OCI-LY3 (cell line): ENCODE measurements around the gene CDH24.

Experiments used
- H2AFZ ChIP-seq: fragments of 200-600, 300-600 bp; shearing (Covaris generic); 2 replicates; pipeline ENCODE4 v1.6.0; 2014; ENCODE audit warnings: antibody characterized with exemption, low read depth, low read length
- H3K27ac ChIP-seq: fragments of 200-600, 300-600 bp; sonication (generic); 2 replicates; pipeline ENCODE4 v1.5.1; 2014; ENCODE audit warnings: mild to moderate bottlenecking, low read length, moderate library complexity, mixed read lengths
- H3K27me3 ChIP-seq: fragments of 200-600, 300-600 bp; sonication (generic); 2 replicates; pipeline ENCODE4 v1.6.1; 2014; ENCODE audit warnings: low read depth, low read length, mixed read lengths
- H3K36me3 ChIP-seq: fragments of 200-600, 300-600 bp; sonication (generic); replicated peaks from 2 replicates; pipeline ENCODE3; 2014; ENCODE audit warnings: low read depth, low read length, mixed read lengths
- H3K4me1 ChIP-seq: fragments of 300-600, 200-600 bp; sonication (generic); 2 replicates; pipeline ENCODE4 v1.6.1; 2014; ENCODE audit warnings: low read length, mixed read lengths
- H3K4me2 ChIP-seq: fragments of 200-600, 300-600 bp; sonication (generic); 2 replicates; pipeline ENCODE4 v1.6.1; 2014; ENCODE audit warnings: low read length, mixed read lengths
- H3K4me3 ChIP-seq: fragments of 300-600, 200-600 bp; sonication (generic); 2 replicates; pipeline ENCODE4 v1.5.1; 2014; ENCODE audit warnings: antibody characterized with exemption, mild to moderate bottlenecking, low read length, moderate library complexity
- H3K79me2 ChIP-seq: fragments of 300-600, 200-600 bp; shearing (Covaris generic); 2 replicates; pipeline ENCODE4 v1.6.1; 2014; ENCODE audit warnings: mild to moderate bottlenecking, low read length, mixed read lengths
- H3K9ac ChIP-seq: fragments of 300-600, 200-600 bp; shearing (Covaris generic); 2 replicates; pipeline ENCODE4 v1.6.0; 2014; ENCODE audit warnings: mild to moderate bottlenecking, low read length, moderate library complexity
- H3K9me3 ChIP-seq: fragments of 200-600, 300-600 bp; shearing (Covaris generic); 2 replicates; pipeline ENCODE4 v1.6.1; 2014; ENCODE audit warnings: low read length, mixed read lengths; ENCODE audit not compliant: insufficient read depth
- H4K20me1 ChIP-seq: fragments of 200-600, 300-600 bp; sonication (generic); 2 replicates; pipeline ENCODE4 v1.6.1; 2016; ENCODE audit warnings: low read length, mixed read lengths; ENCODE audit not compliant: insufficient read depth
- EZH2phosphoT487 ChIP-seq: fragments of 200-600 bp; shearing (Covaris generic); IDR thresholded peaks from 2 replicates; pipeline ENCODE4 v1.6.1; 2018; ENCODE audit warnings: antibody characterized with exemption, mixed run types, low read depth
- TF ChIP-seq, protein P1 (sequence below): fragments of 200-600, 300-600 bp; sonication (generic); IDR thresholded peaks from 2 replicates; pipeline ENCODE4 v1.5.1; 2014; ENCODE audit warnings: antibody characterized with exemption, low read length, low read depth

The CDH24 gene

DNA sequence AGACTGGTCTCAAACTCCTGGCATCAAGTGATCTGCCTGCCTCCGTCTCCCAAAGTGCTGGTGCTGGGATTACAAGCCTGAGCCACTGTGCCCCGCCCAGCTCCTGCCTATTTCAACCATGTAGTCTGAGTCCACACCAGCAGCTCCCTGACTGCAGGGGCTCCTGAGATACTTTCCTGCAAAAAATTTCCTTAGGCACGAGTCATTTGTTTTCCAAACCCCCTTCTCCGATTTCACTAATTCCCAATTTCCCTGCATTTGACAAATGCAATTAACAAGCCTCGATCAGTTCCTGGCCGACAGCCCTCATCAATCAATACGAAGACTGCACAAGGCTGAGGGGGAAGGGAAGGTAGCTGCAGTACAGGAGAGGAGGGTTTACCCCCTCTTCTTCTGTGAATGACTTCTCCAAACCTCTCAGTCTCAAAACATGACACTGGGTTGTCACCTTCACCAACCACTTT, 32.7 kb downstream of the CDH24 start:
- TF ChIP-seq EZH2phosphoT487, result no peak
- TF ChIP-seq, protein P1, sequence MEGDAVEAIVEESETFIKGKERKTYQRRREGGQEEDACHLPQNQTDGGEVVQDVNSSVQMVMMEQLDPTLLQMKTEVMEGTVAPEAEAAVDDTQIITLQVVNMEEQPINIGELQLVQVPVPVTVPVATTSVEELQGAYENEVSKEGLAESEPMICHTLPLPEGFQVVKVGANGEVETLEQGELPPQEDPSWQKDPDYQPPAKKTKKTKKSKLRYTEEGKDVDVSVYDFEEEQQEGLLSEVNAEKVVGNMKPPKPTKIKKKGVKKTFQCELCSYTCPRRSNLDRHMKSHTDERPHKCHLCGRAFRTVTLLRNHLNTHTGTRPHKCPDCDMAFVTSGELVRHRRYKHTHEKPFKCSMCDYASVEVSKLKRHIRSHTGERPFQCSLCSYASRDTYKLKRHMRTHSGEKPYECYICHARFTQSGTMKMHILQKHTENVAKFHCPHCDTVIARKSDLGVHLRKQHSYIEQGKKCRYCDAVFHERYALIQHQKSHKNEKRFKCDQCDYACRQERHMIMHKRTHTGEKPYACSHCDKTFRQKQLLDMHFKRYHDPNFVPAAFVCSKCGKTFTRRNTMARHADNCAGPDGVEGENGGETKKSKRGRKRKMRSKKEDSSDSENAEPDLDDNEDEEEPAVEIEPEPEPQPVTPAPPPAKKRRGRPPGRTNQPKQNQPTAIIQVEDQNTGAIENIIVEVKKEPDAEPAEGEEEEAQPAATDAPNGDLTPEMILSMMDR, result no peak
- no peak overlapping the region for H3K4me3 ChIP-seq
- peaks cover 12% of the 10 kb centered on the region for H3K79me2 ChIP-seq
- no peak overlapping the region for H3K4me2 ChIP-seq
- peaks cover 41% of the 10 kb centered on the region for H3K36me3 ChIP-seq
- H2AFZ ChIP-seq, result no peak overlapping the region
- H3K9me3 ChIP-seq, result no peaks in the 10 kb centered on the region
- no peaks in the 10 kb centered on the region for H4K20me1 ChIP-seq
- no peak overlapping the region for H3K9ac ChIP-seq
- H3K4me1 ChIP-seq, result no peaks in the 10 kb centered on the region
- no peak overlapping the region for H3K27ac ChIP-seq
- no peaks in the 10 kb centered on the region for H3K27me3 ChIP-seq

GRCh38 chr14:23023795-23024152, 33.5 kb downstream of the CDH24 start:
- no peaks in the 10 kb centered on the region for H4K20me1 ChIP-seq
- H3K36me3 ChIP-seq, result peaks cover 35% of the 10 kb centered on the region
- H3K9me3 ChIP-seq, result no peaks in the 10 kb centered on the region
- H2AFZ ChIP-seq, result no peak overlapping the region
- H3K4me3 ChIP-seq, result no peak overlapping the region
- peaks cover 6% of the 10 kb centered on the region for H3K79me2 ChIP-seq
- no peak overlapping the region for H3K9ac ChIP-seq
- no peaks in the 10 kb centered on the region for H3K27me3 ChIP-seq
- TF ChIP-seq EZH2phosphoT487, result no peak
- TF ChIP-seq, protein P1, result no peak
- no peak overlapping the region for H3K27ac ChIP-seq
- H3K4me2 ChIP-seq, result no peak overlapping the region
- H3K4me1 ChIP-seq, result no peaks in the 10 kb centered on the region

DNA sequence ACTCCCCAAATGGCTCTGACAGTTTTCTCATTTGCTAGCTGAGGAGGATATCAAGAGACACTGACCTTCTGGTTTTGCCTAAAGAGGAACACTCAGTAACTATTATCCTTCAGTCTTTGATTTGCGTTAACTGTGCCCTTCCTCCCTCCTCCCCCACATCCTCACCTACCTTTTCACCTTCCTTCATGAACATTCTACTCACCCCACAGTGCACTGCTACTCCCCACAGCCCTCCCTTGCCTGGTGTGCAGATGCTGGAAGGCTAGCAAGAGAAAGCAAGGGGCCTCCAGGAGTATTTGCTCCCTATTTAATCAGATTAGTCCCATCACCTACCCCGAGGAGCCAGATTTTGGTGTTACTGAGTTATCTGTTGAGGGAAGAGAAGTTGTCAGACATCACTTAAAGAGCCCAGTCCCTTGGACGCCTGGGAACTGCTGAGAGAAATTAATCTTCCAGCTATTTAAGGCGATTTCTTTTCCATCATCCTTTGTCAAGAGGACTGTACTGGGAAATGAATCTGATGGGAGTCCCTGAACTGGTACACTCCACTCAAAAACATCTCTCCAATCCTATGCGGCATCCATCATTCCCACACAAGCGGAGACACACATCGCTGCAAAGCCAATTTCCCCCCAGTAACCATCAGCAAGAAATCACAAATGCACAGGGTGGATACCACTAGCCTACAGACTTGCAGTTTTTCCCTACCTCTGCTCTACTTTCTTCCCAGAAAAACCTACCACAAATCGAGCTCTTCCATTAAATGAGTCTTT, 34.1 kb downstream of the CDH24 start:
- Histone ChIP-seq H3K9ac (no peak overlapping the region), H3K79me2 (peaks cover 3% of the 10 kb centered on the region; the same call in 1 of the 2 replicates), H3K4me1 (no peaks in the 10 kb centered on the region), H3K27ac (no peak overlapping the region), H3K27me3 (no peaks in the 10 kb centered on the region), H2AFZ (no peak overlapping the region), H3K4me3 (no peak overlapping the region), H4K20me1 (no peaks in the 10 kb centered on the region), H3K36me3 (peaks cover 32% of the 10 kb centered on the region), H3K4me2 (no peak overlapping the region), H3K9me3 (no peaks in the 10 kb centered on the region)
- no peak for TF ChIP-seq EZH2phosphoT487
- TF ChIP-seq, protein P1, result no peak

DNA sequence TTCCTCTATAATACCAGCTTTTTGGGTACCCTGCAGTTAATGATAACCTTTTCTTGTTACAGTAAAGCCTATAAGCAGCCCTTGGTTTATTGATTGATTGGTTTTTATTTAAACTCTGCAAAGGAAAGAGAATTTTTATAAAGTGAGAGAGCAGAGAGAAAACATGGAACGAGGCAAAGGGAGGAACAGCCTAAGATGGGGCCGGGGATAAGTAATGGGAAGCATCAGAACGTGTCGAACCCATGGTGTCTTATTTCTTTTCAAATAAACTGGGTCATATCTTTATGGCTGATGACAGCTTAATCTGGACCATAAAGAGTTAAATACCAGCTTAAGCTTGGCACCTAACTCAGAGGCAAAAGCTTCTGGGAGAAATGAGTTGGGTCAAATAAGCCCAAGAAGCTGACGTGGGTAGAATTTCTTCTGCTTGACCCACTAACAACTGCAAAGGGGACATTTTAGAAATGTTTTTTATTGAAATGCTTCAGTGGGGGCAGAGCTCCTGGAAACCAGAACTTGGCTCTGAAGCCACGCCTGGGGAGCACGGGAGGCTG, 35.4 kb downstream of the CDH24 start:
- Histone ChIP-seq H3K4me3 (no peak overlapping the region), H4K20me1 (no peaks in the 10 kb centered on the region), H2AFZ (no peak overlapping the region), H3K36me3 (peaks cover 27% of the 10 kb centered on the region), H3K79me2 (no peaks in the 10 kb centered on the region), H3K9me3 (no peaks in the 10 kb centered on the region), H3K27me3 (no peaks in the 10 kb centered on the region), H3K9ac (no peak overlapping the region), H3K27ac (no peak overlapping the region), H3K4me2 (no peak overlapping the region), H3K4me1 (no peaks in the 10 kb centered on the region)
- TF ChIP-seq, protein P1, result no peak
- no peak for TF ChIP-seq EZH2phosphoT487
